ENCODE data around the gene KCTD13. TPM values are rescaled to one million over a fixed set of nuclear protein-coding genes. Genes with fewer than 3 reads are reported as not detected.

Gene KCTD13
- total RNA-seq, 1 donor from 2014 or later, result 39.7 TPM

- no peak for DNase-seq (ENCODE audit: low spot score)
- Mint-ChIP-seq H3K36me3 (ENCODE audit: low read depth) (peaks cover 19% of the 10 kb centered on the region), H3K4me1 (ENCODE audit: low read depth) (peaks cover 32% of the 10 kb centered on the region), H3K4me3 (ENCODE audit: low read depth) (peak overlapping the region; percentile 94), H3K27me3 (ENCODE audit: low read depth) (peaks cover 2% of the 10 kb centered on the region), H3K9me3 (no peaks in the 10 kb centered on the region), H3K27ac (peak overlapping the region; percentile 94)
- intact Hi-C loops (cut with micrococcal nuclease), result loop anchor here (2.0 to 5.0 kb wide), 2 partner anchors 35 to 122 kb away; partner anchors contain the start of gene TMEM219
These were observed 1.3 kb upstream of the KCTD13 start for GRCh38 chr16:29927070-29927905.

GRCh38 chr16:29926711-29927052, 656 bp upstream of the KCTD13 start:
- Mint-ChIP-seq H3K9me3 (no peaks in the 10 kb centered on the region), H3K4me1 (ENCODE audit: low read depth) (peaks cover 32% of the 10 kb centered on the region), H3K4me3 (ENCODE audit: low read depth) (peak overlapping the region; percentile 94), H3K36me3 (ENCODE audit: low read depth) (peaks cover 21% of the 10 kb centered on the region), H3K27ac (peak overlapping the region; percentile 94), H3K27me3 (ENCODE audit: low read depth) (no peaks in the 10 kb centered on the region)
- DNase-seq (ENCODE audit: low spot score), result no peak
- intact Hi-C loops (cut with micrococcal nuclease), result loop anchor here (1.0 to 5.0 kb wide), 3 partner anchors 36 to 122 kb away; partner anchors contain the start of genes CDIPT and TMEM219

GRCh38 chr16:29925105-29925756, 795 bp downstream of the KCTD13 start:
- H3K9me3 Mint-ChIP-seq, result no peaks in the 10 kb centered on the region
- DNase-seq (ENCODE audit: low spot score), result no peak
- intact Hi-C loops (cut with micrococcal nuclease), result loop anchor here (5.0 kb wide), 1 partner anchor 37 kb away; the partner anchor contains the start of gene TMEM219

GRCh38 chr16:29922986-29923501, 3.0 kb downstream of the KCTD13 start:
- Mint-ChIP-seq H3K27ac (no peak overlapping the region), H3K9me3 (no peaks in the 10 kb centered on the region), H3K27me3 (ENCODE audit: low read depth) (no peaks in the 10 kb centered on the region), H3K4me1 (ENCODE audit: low read depth) (peaks cover 34% of the 10 kb centered on the region), H3K36me3 (ENCODE audit: low read depth) (peaks cover 40% of the 10 kb centered on the region), H3K4me3 (ENCODE audit: low read depth) (no peak overlapping the region)
- intact Hi-C loops (cut with micrococcal nuclease), result no loop called here
- DNase-seq (ENCODE audit: low spot score), result no peak

More at GRCh38 chr16:29925105-29925756, 795 bp downstream of the KCTD13 start:
- Mint-ChIP-seq H3K4me3 (ENCODE audit: low read depth) (peak overlapping the region; percentile 95), H3K27ac (peak overlapping the region; percentile 90), H3K36me3 (ENCODE audit: low read depth) (peaks cover 29% of the 10 kb centered on the region), H3K27me3 (ENCODE audit: low read depth) (no peaks in the 10 kb centered on the region), H3K4me1 (ENCODE audit: low read depth) (peaks cover 34% of the 10 kb centered on the region)

- H3K9me3 Mint-ChIP-seq, result no peaks in the 10 kb centered on the region
- H3K27ac Mint-ChIP-seq, result no peak overlapping the region
- intact Hi-C loops (cut with micrococcal nuclease), result no loop called here
- no peaks in the 10 kb centered on the region for H3K27me3 Mint-ChIP-seq (ENCODE audit: low read depth)
- no peak for DNase-seq (ENCODE audit: low spot score)
- no peak overlapping the region for H3K4me3 Mint-ChIP-seq (ENCODE audit: low read depth)
- peaks cover 29% of the 10 kb centered on the region for H3K4me1 Mint-ChIP-seq (ENCODE audit: low read depth)
- peaks cover 40% of the 10 kb centered on the region for H3K36me3 Mint-ChIP-seq (ENCODE audit: low read depth)
These were observed 3.7 kb downstream of the KCTD13 start for GRCh38 chr16:29922326-29922725.

- Mint-ChIP-seq H3K9me3 (no peaks in the 10 kb centered on the region), H3K27ac (no peak overlapping the region), H3K27me3 (ENCODE audit: low read depth) (no peaks in the 10 kb centered on the region), H3K36me3 (ENCODE audit: low read depth) (peaks cover 46% of the 10 kb centered on the region), H3K4me1 (ENCODE audit: low read depth) (peaks cover 17% of the 10 kb centered on the region), H3K4me3 (ENCODE audit: low read depth) (no peak overlapping the region)
- intact Hi-C loops (cut with micrococcal nuclease), result no loop called here
- DNase-seq (ENCODE audit: low spot score), result no peak
These were observed 5.0 kb downstream of the KCTD13 start for GRCh38 chr16:29921034-29921385.

GRCh38 chr16:29920288-29921033, 5.6 kb downstream of the KCTD13 start:
- Mint-ChIP-seq H3K27me3 (ENCODE audit: low read depth) (no peaks in the 10 kb centered on the region), H3K9me3 (no peaks in the 10 kb centered on the region), H3K36me3 (ENCODE audit: low read depth) (peaks cover 45% of the 10 kb centered on the region), H3K4me1 (ENCODE audit: low read depth) (peaks cover 20% of the 10 kb centered on the region), H3K27ac (no peak overlapping the region), H3K4me3 (ENCODE audit: low read depth) (no peak overlapping the region)
- intact Hi-C loops (cut with micrococcal nuclease), result no loop called here
- no peak for DNase-seq (ENCODE audit: low spot score)

- intact Hi-C loops (cut with micrococcal nuclease), result no loop called here
- no peak overlapping the region for H3K4me3 Mint-ChIP-seq (ENCODE audit: low read depth)
- H3K27ac Mint-ChIP-seq, result no peak overlapping the region
- no peaks in the 10 kb centered on the region for H3K9me3 Mint-ChIP-seq
- peaks cover 5% of the 10 kb centered on the region for H3K4me1 Mint-ChIP-seq (ENCODE audit: low read depth)
- DNase-seq (ENCODE audit: low spot score), result no peak
- peaks cover 39% of the 10 kb centered on the region for H3K36me3 Mint-ChIP-seq (ENCODE audit: low read depth)
- no peaks in the 10 kb centered on the region for H3K27me3 Mint-ChIP-seq (ENCODE audit: low read depth)
These were observed 9.0 kb downstream of the KCTD13 start for GRCh38 chr16:29916979-29917378.

- H3K9me3 Mint-ChIP-seq, result no peaks in the 10 kb centered on the region
- H3K27me3 Mint-ChIP-seq (ENCODE audit: low read depth), result no peaks in the 10 kb centered on the region
- no peak overlapping the region for H3K4me3 Mint-ChIP-seq (ENCODE audit: low read depth)
- intact Hi-C loops (cut with micrococcal nuclease), result no loop called here
- peaks cover 35% of the 10 kb centered on the region for H3K36me3 Mint-ChIP-seq (ENCODE audit: low read depth)
- peaks cover 4% of the 10 kb centered on the region for H3K4me1 Mint-ChIP-seq (ENCODE audit: low read depth)
- H3K27ac Mint-ChIP-seq, result peak overlapping the region; percentile 1
- no peak for DNase-seq (ENCODE audit: low spot score)
These were observed 10.3 kb downstream of the KCTD13 start for GRCh38 chr16:29915590-29916247.

- Mint-ChIP-seq H3K27me3 (ENCODE audit: low read depth) (no peaks in the 10 kb centered on the region), H3K4me1 (ENCODE audit: low read depth) (peaks cover 6% of the 10 kb centered on the region), H3K4me3 (ENCODE audit: low read depth) (no peak overlapping the region), H3K9me3 (no peaks in the 10 kb centered on the region), H3K27ac (no peak overlapping the region), H3K36me3 (ENCODE audit: low read depth) (peaks cover 24% of the 10 kb centered on the region)
- intact Hi-C loops (cut with micrococcal nuclease), result no loop called here
- DNase-seq (ENCODE audit: low spot score), result no peak
These were observed 12.5 kb downstream of the KCTD13 start for GRCh38 chr16:29913514-29913913.

- Mint-ChIP-seq H3K36me3 (ENCODE audit: low read depth) (peaks cover 25% of the 10 kb centered on the region), H3K27me3 (ENCODE audit: low read depth) (no peaks in the 10 kb centered on the region), H3K9me3 (no peaks in the 10 kb centered on the region), H3K4me3 (ENCODE audit: low read depth) (no peak overlapping the region), H3K4me1 (ENCODE audit: low read depth) (peaks cover 6% of the 10 kb centered on the region), H3K27ac (no peak overlapping the region)
- intact Hi-C loops (cut with micrococcal nuclease), result no loop called here
- no peak for DNase-seq (ENCODE audit: low spot score)
These were observed 13.9 kb downstream of the KCTD13 start for GRCh38 chr16:29912087-29912486.

- no peak overlapping the region for H3K4me3 Mint-ChIP-seq (ENCODE audit: low read depth)
- DNase-seq (ENCODE audit: low spot score), result no peak
- intact Hi-C loops (cut with micrococcal nuclease), result no loop called here
- H3K9me3 Mint-ChIP-seq, result no peaks in the 10 kb centered on the region
- H3K27me3 Mint-ChIP-seq (ENCODE audit: low read depth), result no peaks in the 10 kb centered on the region
- H3K27ac Mint-ChIP-seq, result no peak overlapping the region
- H3K36me3 Mint-ChIP-seq (ENCODE audit: low read depth), result peaks cover 21% of the 10 kb centered on the region
- H3K4me1 Mint-ChIP-seq (ENCODE audit: low read depth), result peaks cover 6% of the 10 kb centered on the region
These were observed 14.4 kb downstream of the KCTD13 start for GRCh38 chr16:29911676-29912010.
